NCI-H187 (cell line): ENCODE data around the gene RPL10A.

Experiments used
- DNase-seq, 2 experiments: peaks; one replicate each; lab custom pipeline; 2025; lab: John Stamatoyannopoulos, UW

RPL10A gene

DNA sequence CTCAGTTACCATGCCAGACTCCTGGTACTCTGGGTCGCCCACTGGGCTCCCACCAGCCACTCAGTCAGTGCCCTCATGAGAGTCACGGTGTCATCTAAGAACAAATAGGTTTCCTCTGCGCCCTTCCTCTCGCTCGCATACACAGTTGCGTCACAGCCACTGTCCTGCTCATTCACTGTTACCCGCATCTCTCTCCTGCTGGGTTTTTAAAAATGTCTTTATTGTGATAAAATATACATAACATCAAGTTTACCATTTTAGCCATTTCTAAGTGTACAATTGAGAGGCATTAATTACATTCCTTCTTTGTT, 24.7 kb downstream of the RPL10A start:
- no peak for DNase-seq

DNA sequence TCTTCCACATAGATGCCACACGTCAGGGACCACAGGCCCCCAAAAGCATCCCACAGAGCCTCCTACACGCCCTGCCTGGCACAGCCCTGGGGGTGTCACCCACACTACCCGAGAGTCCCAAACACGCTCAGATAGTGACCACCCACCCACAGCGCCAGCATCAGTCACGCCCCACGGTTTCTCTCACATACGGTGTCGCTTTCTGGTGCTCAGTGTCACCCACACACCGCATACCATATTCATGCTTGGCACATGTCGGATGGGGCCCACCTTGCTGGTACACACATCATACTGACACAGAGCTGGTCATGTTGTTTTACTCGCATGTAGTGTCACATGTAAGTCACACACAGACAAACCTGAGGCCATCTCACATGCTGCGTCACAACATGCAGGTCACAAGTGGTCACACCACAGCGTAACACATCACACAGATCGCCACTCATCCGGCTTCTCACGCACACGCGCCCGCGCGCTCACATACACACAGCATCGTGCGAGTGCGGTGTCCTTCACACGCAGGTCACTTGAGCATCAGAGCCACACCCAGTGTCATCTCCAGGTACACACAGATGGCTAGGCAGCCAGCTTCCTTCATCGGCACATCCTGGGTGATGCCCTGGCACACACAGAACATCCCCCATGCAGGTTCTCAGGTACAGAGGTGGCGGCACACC, 25.2 kb downstream of the RPL10A start:
- DNase-seq = no peak

DNA sequence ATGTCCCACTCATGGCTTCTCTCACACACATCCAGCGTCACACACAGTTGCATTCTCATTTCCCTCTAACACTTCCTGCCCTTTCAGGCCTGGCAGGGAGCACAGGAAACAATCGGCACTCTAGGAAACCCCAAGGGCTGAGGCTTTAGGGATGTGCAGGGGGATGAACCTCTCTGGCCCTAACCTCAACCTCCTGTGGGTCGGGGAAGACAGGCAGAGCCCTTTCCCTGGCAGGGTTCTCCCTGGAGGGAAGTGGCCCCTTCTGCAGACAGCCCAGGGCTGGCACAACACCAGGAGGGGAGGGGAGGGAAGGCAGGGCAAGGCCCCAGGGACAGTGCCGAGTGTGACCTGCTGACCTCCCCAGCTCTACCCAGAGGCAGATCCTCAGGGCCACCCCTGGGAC, 26.0 kb downstream of the RPL10A start:
- no peak for DNase-seq

DNA sequence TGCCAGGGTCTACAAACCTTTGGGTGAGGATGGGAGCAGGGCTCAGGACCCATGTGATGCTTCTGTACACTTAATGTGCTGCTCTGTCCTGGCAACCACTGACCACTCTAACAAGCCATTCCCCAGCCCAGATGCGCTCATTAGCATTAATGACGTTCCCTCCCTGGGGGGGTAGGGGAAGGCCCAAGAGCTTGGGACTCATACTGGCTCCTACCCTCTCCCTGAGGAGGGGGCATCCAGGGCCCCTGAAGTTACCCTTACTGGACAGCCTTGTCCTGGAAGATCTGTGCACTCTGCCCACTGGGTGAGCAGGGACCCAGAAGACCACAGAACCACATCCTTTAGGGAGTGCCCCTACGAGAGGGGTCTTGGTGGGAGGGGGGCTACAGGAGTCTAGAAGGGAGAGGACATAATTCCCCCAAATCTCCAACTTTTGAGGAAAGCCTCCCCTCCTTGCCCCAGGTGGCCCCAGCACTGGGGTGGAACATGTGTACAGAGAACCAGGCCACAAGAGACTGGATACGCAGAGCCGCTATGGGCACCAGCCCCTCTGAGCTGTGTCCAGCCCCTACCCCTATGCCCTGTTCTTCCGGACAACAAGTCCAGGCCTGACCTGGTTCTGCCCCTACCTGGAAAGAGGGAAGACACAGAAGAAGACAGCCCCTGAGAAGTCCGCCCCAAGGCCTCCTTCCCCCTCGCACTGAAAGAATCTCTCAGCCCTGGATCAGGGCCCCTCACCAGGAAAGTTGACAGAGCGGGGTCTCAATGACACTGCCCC, 27.2 kb downstream of the RPL10A start:
- no peak for DNase-seq

DNA sequence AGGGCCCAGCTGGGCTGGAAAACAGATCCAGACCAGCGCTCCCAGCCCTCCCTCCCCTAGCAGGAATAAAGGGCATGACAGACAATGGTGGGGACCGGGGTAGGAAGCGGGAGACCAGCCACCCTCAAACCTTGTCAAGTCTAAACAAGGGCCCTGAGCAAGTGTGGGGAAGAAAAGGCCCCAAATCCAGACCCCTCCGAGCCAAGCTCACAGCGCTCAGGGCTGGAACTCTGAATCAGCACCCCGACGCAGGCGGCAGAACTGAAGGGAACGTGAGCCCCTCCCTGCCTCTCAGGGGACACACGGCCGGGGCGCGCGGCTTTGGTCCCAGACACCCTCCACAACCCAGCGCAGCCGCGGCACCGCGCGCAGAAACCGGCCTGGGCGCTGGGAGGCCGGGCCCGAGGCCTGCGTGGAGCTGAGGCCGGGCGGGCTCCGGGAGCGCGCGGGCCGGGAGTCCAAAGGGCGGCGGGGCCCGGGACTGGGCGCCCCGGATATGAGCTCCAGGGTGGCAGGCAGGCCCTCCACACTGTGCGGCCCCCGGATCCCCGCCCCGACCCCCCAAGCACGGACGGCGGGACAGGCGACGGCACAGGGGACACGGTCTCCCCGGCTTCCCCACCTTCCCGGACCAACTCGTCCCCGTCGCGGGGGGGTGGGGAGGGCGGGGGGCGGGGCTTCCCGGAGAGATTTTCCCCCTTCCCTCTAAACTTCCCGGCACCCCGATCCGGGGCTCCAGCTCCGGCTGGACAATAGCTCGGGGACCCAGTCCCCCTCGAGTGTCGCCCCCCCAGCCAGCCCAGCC, 28.0 kb downstream of the RPL10A start:
- no peak for DNase-seq

DNA sequence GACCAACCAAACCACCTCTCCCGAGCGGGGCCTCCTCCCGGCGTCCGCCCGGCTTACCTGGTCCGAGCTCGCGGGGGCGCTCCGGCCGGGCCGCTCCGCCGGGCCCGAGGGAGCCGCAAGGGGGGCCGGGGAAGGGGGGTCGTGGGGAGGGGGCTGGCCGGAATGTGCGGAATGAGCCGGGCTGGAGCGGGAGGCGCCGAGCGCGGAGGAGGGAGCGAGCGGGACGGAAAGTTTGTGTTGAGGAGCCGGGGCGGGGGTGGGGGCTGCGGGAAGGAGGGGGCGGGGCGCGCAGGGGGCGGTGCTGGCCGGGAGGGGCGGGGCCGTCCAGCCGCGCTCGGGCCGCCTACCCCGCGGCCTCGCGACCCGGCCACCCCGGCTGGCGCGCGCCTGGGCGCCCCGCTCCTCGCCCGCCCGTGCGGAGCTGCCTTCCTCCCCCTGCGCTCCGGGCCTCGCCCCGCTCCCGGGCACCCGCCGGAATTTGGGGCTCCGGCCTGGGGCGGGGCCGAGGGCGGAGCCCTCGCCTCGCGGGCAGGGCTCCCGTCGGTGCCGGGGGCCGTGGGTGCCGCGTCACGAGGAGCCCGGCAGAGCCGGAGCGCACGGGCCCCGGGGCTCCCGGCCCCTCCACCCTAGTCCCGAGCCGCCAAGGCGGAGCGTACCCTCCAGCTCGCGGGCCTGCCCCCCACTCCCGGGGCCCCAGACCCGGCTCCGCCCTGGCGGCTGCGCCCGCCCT, 28.8 kb downstream of the RPL10A start, which contains the start of gene TEAD3:
Gene TEAD3, minus strand, starts transcription at position 239 of the 730 bp plus-strand sequence.
- no peak for DNase-seq

DNA sequence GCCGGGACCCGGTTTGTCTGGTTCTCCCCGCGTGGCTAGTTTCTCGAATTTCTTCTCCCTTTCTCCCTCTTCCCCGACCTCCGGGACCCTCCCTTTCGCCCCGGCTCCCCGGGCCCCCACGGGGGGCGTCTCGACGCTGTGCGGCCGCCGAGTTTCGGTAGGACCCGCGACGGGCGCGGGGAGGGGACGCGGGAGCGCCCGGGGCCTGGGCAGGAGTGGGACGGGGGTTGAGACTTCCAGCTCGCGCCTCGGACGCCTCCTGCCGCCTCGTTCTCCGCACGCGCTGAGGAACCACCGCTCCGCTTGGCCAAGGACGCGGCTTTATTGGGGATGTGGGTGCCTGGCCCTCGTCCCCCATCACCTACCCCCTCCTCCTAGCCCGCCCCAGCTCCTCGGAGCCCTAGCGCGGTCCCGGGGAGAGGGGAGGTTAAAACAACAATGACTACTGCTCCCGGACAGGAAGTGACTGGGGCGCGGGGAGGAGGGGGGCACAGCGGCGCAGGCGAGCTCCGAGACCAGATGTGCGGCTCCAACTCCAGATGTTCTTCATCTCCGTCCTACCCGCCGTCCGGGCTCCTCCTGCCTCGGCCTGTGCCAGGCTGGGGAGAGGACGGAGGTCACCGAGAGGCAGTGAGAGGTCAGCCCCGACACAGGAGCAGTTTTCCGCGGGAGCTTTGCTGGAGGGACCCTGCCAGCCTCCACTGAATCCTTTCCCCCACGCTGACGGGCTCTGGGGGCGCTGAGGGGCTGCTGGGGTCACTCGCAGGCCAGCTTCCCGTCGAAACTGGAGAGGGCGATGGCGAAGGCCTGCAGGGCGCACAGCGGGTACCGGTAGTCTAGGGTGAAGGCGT, 29.6 kb downstream of the RPL10A start:
- no peak for DNase-seq

DNA sequence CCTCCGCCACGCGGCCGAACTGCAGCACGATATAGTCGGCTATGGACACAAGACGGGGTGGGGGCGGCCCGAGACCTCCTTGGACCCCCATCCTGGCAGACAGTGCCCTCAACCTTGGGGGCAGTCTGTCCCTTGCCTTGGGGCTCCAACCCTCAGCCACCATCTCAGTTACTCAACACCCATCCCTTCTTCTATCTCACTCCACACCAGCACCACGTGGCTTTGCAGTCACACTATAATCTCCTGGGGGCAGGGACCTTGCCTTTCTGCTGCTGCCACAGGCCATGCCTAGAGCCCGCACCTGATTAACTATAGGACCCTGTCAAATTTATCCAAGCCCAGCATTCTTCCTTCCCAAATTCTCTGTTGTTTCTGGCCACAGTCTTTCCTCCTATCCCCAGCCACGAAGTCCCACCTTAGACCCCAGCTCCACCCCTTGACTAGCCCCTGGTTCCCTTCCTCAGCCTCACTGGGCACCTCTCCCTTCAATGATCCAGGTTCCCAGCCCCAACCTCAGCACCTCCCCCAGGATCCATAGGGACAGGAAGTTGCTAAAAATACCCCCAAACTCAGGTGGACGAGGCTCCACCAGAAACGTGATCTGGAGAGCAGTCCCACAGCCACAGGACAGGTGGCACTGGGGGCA, 30.3 kb downstream of the RPL10A start:
- no peak for DNase-seq

DNA sequence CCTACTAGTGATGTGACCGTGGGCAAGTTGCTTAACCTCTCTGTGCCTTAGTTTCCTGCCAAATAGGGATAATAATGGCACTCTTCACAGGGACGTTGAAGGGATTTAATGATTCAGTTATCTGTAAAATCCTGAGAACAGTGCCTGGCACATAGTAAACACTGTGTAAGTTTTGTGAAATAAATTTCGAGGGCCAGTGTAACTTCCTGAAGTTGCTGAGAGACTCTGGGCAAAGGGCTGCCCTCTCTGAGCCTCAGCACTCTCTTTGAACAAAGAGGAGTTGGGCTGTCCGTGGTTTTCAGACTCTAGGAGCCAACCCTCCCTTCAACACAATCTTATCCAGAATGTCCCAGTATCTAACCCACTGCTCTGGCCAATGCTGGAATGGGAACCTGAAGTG, 31.2 kb downstream of the RPL10A start:
- no peak for DNase-seq

DNA sequence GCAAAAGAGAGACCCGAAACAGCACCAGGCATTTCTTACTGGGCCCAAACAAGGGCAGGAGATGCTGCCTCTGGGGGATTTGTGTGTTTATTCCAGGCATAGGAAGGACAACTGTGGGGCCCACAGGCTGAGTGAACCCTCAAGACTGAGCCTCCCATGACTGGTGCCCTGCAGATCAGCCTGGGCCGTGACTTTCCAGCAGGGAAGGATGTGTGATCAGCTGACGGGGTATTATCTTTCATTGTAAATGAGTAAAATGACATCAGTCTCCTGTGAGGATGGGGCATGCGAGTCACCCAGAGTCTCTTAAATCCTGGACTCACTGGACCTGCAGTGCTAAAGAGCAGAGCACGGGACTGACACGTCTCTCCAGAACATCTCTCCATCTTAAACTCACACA, 32.6 kb downstream of the RPL10A start:
- DNase-seq = no peak

DNA sequence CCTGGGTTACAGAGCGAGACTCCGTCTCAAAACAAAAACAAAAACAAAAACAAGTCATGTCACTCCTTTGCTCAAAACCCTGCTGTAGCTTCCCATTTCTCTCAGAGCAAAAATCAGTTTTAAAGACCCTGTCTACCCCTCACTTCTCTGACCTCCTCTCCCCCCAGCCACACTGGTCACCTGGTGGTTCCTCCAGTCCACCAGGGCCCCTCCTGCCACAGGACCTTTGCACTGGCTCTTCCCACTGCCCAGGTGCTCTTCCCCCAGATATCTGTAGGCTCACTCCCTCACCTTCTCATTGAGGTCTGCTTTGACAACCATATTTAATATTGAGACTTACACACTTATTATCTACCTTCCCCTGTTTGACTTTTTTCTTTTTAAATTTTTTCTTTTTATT, 33.6 kb downstream of the RPL10A start:
- no peak for DNase-seq

DNA sequence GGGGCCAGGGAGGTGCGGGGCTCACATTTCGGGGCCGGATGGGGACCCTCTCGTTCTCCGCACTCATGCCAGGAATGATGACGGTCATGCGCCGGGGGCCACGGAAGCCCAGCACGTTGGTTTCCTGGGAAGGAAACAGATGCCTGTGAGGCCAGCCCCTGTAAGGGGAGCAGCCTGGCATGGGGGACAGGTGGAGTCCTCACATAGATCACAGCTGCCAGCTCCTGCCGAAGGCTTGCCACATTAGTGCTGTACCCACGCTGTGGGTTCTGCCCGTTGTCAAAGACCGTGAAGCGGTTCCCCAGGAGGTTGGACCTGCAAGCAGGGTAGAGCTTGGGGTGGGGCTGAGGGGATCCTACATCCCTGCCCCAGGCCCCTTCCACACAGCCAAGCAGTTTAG, 35.3 kb downstream of the RPL10A start:
- DNase-seq = no peak

DNA sequence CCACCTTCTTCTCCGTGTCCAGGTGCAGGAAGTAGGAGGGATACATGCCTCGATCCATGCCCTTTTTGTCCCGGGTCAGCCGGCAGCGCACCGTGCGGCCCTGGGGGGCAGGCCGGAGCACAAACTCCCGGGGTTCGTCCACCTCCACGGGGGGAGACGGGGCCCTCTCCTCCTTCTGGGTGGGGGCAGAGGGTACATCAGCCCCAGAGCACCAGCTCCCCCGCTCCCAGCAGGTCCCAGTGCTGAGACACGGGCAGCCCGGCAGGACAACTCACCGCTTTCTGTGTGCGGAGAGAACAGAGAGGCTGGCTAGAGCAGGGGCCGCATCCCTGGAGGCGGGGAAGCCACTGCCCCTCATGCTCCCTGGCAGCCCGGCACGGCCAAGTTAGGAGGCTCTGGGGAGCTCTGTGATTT, 37.8 kb downstream of the RPL10A start:
- no peak for DNase-seq

DNA sequence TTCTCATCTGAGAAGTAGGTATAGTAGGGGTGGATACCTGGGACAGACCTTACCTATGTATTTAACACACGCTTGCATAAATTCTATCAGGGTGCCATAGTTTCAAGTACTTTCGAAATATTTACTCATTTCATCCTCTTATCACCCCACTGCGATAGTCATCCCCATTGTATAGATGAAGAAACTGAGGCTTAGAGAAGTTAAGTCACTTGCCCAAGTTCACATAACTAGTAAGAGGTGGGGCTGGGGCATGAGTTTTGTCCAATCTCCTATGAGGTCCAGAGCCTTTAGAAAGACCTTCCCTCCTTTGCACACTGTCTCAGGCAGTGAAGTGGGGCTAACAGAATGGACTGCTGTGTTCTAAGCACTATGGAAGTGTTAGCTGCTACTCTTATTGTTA, 38.3 kb downstream of the RPL10A start:
- DNase-seq = no peak

DNA sequence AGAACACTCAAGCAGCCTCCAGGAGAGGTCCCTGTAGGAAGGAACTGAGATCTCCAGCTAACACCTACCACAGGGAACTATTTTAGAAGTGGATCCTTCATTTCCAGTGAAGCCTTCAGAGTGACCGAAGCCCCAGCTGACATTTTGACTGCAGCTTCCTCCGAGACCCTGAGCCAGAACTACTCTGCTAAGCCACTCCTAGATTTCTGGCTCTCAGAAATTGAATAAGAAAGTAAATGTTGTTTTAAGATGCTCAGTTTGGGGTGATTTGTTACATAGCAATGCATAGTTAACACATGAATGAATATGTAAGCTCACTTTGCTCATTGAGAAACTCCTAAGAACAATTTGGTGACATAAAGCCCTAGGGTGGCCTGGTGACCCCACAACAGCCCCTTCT, 39.0 kb downstream of the RPL10A start:
- DNase-seq = no peak

DNA sequence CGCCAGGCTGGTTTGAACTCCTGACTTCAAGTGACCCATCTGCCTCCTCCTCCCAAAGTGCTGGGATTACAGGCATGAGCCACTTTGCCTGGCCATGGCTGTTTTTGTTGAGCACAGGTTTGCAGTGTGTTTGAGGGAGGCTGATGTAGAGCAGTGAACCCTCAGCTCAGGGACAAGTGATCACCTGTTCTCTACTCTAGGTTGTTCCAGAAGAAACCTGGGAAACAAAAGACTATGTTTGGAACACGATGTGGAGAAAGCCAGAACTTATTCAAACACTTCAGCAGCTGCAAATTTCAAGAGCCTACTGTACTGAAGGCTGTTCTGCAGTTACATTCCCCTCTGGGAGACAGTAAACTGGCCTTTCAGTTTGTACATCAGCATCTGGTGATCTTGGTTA, 39.8 kb downstream of the RPL10A start:
- no peak for DNase-seq

DNA sequence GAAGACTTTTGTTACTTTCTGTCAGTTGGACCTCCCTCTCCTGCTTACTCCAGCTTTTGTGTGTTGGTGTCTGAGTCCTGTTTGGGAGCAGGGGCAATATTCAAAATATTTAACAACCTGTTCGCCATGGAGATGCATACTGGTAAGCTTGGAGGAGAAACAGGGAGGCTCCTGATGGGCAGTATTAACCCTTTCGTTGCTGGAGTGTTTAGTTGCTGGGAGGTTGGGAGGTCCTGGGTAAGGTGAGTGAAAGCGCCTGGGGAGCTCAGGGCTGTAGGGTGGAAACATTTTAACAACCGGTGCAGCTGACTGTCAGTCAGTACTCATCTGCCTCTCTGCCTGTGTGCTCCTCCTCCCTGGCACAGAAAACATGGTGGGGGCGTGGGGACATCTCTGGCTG, 40.3 kb downstream of the RPL10A start:
- DNase-seq = no peak

DNA sequence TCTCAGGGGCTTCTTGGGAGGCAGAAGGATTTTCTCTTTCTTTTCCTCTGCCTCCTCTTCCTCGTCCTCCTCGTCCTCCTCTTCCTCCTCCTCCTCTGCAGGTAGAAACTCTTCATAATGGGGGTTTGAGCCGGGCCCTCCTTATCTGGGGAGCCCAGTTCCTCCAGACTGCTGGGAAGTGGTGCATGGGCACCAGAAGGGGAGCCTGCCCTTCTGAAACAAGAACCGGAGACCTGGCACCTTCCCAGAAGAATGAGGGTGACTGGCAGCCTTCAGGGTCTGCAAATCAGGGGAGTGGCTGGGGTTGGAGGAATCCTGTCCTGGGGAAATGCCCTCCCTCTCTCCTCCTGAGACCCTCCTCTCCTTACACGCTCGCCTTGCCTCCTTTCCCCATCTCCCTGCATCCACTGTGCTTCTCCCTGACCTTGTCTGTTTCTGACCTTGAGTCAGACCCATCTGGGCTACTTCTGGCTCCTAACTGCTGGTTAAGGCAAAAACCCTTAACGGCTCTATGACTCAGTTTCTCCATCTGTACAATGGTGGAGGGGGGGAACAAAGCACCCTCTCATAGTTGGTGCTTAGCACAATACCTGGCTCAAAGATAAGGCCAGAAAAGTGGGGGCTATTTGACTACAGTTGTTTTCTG, 42.8 kb downstream of the RPL10A start:
- DNase-seq = no peak

DNA sequence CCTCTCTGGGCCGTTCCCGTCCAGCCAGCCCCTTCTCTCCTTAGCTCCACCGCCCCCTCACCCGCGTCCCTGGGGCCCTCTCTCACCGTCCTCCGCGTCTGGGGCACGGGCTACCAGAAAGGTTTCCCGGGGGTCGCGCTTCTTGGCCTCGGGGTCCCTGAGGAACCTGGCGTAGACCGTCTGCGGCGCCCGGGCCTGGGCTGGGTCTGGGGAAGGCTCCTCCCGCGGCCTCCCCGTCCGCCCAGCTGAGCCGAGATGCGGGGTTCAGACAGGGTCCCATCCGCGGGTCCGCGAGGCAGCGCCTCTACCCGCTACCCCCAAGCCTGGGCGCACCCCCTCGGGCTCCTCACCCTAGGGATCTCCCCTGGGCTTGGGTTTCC, 43.4 kb downstream of the RPL10A start:
- DNase-seq = no peak

DNA sequence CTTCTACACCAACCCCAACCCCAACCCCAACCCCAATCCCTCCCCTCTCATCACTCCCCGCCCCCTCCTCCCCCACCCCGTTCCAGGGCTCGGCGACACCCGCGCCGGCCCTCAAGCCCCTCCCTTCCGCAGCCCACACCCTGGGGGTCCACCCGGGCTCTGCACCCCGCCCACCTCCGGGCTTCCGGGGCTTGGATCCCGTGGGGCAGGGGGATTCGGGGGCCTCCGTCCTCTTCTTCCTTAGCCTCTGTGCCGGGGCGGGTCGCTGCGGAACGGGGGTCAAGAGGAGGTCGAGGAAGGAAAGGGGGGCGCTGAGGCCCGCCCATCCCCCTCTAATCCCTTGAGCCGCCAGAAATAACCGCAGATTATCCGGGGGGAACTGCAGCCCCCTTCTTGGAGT, 43.8 kb downstream of the RPL10A start:
- DNase-seq = no peak
